Liver (tissue), 3 donors: ENCODE data around the gene SWT1.
A peak's percentile ranks its signal among the peaks of the same experiment; 100 is the strongest.

Source experiments
- FOXA1 ChIP-seq: IDR thresholded peaks from 2 replicates; pipeline ENCODE4 v1.6.1; 2016; ENCODE audit warnings: antibody characterized with exemption
- GABPA ChIP-seq, 2 donors: IDR thresholded peaks in 1 of 2; conservative IDR thresholded peaks in 1 of 2; 2 replicates each; pipeline ENCODE4 v1.6.1; 2016; ENCODE audit warnings: antibody characterized with exemption in 2 of 2, mild to moderate bottlenecking in 1 of 2, moderate library complexity in 1 of 2
- JUND ChIP-seq, 2 donors: IDR thresholded peaks; 2 replicates each; pipeline ENCODE4 v1.6.1; 2016; ENCODE audit warnings: antibody characterized with exemption in 2 of 2
- NR2F2 ChIP-seq: IDR thresholded peaks from 2 replicates; pipeline ENCODE4 v1.6.1; 2016; ENCODE audit warnings: antibody characterized with exemption
- RAD21 ChIP-seq, 2 donors: IDR thresholded peaks; 2 replicates each; pipeline ENCODE4 v1.6.1; 2016; ENCODE audit warnings: antibody characterized with exemption in 2 of 2, mild to moderate bottlenecking in 2 of 2
- RXRA ChIP-seq, 2 donors: IDR thresholded peaks; 2 replicates each; pipeline ENCODE4 v1.6.1; 2017 to 2018; ENCODE audit warnings: antibody characterized with exemption in 2 of 2, mild to moderate bottlenecking in 1 of 2
- SP1 ChIP-seq: IDR thresholded peaks from 2 replicates; pipeline ENCODE4 v1.6.1; 2018; ENCODE audit warnings: antibody characterized with exemption, mild to moderate bottlenecking
- TAF1 ChIP-seq: conservative IDR thresholded peaks from 2 replicates; pipeline ENCODE4 v1.6.1; 2016; ENCODE audit warnings: antibody characterized with exemption, mild to moderate bottlenecking
- YY1 ChIP-seq: IDR thresholded peaks from 2 replicates; pipeline ENCODE4 v1.6.1; 2016; ENCODE audit warnings: antibody characterized with exemption, mild to moderate bottlenecking
- TF ChIP-seq, protein P1 (sequence below): fragments of 150-350 bp; IDR thresholded peaks from 2 replicates; pipeline ENCODE4 v1.5.1; 2017; ENCODE audit warnings: improper control_type of control experiment, low read depth, low read length; ENCODE audit not compliant: missing input control
- TF ChIP-seq, protein P2 (sequence below): IDR thresholded peaks from 2 replicates; pipeline ENCODE4 v1.6.1; 2016; ENCODE audit warnings: antibody characterized with exemption, mild to moderate bottlenecking
- TF ChIP-seq, protein P3 (sequence below): IDR thresholded peaks from 2 replicates; pipeline ENCODE4 v1.6.1; 2016; ENCODE audit warnings: antibody characterized with exemption
- TF ChIP-seq, protein P4 (sequence below): IDR thresholded peaks from 2 replicates; pipeline ENCODE4 v1.6.1; 2016; ENCODE audit warnings: antibody characterized with exemption
- TF ChIP-seq, protein P5 (sequence below): IDR thresholded peaks from 2 replicates; pipeline ENCODE4 v1.6.1; 2016; ENCODE audit warnings: antibody characterized with exemption
- donor health status: healthy.
- donor health status: healthy.

DNA sequence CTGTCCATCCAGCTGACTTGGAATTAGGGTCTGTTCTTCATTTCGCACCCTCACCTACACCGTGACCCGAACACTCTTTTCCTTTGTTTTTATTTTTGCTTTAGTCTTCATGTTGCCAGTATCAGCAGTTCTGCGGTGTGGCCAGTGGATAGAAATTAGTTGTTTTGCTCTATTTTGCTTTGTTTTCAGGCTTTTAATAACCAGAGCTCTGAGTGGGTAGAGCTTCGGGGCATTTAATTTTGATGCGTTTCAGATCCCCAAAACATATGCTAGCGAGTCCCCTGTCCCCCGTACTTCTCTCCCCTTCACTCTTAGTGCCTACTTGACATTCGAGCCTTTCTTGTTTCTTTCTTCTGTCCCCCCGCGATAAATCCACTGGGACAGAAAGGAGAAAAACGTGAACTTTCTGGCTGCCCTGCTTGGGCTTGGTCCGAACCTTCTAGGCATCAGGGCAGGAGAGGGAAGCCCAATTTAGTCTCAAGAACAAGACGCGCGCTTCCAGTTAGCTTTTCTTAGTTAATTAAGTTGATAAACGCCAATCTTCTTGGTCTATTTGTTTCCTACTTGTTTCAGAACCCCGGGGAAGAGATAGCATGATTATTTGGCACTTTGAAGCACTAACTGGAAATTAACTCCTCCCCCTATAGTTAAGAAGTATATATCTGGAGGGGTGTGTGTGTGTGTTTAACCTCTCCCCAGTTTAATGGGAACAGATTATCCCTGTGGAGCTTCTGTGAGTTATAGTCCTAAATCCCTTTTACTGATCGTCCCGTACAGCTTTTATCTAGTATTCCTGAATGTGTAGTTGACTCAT, 839 bp downstream of the SWT1 start:
- TF ChIP-seq, protein P1, sequence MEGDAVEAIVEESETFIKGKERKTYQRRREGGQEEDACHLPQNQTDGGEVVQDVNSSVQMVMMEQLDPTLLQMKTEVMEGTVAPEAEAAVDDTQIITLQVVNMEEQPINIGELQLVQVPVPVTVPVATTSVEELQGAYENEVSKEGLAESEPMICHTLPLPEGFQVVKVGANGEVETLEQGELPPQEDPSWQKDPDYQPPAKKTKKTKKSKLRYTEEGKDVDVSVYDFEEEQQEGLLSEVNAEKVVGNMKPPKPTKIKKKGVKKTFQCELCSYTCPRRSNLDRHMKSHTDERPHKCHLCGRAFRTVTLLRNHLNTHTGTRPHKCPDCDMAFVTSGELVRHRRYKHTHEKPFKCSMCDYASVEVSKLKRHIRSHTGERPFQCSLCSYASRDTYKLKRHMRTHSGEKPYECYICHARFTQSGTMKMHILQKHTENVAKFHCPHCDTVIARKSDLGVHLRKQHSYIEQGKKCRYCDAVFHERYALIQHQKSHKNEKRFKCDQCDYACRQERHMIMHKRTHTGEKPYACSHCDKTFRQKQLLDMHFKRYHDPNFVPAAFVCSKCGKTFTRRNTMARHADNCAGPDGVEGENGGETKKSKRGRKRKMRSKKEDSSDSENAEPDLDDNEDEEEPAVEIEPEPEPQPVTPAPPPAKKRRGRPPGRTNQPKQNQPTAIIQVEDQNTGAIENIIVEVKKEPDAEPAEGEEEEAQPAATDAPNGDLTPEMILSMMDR, result no peak
- TF ChIP-seq, protein P2, sequence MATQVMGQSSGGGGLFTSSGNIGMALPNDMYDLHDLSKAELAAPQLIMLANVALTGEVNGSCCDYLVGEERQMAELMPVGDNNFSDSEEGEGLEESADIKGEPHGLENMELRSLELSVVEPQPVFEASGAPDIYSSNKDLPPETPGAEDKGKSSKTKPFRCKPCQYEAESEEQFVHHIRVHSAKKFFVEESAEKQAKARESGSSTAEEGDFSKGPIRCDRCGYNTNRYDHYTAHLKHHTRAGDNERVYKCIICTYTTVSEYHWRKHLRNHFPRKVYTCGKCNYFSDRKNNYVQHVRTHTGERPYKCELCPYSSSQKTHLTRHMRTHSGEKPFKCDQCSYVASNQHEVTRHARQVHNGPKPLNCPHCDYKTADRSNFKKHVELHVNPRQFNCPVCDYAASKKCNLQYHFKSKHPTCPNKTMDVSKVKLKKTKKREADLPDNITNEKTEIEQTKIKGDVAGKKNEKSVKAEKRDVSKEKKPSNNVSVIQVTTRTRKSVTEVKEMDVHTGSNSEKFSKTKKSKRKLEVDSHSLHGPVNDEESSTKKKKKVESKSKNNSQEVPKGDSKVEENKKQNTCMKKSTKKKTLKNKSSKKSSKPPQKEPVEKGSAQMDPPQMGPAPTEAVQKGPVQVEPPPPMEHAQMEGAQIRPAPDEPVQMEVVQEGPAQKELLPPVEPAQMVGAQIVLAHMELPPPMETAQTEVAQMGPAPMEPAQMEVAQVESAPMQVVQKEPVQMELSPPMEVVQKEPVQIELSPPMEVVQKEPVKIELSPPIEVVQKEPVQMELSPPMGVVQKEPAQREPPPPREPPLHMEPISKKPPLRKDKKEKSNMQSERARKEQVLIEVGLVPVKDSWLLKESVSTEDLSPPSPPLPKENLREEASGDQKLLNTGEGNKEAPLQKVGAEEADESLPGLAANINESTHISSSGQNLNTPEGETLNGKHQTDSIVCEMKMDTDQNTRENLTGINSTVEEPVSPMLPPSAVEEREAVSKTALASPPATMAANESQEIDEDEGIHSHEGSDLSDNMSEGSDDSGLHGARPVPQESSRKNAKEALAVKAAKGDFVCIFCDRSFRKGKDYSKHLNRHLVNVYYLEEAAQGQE, result peak; percentile 55
- TF ChIP-seq RXRA (IDR thresholded peaks at IDR 0.05) (no peak), RAD21 (IDR thresholded peaks at IDR 0.05) (no peak), JUND (IDR thresholded peaks at IDR 0.05) (no peak), NR2F2 (no peak), GABPA (IDR thresholded peaks at IDR 0.05 in 1 of 2, conservative IDR thresholded peaks at IDR 0.05 in 1 of 2) (no peak), TAF1 (no peak), FOXA1 (no peak), YY1 (no peak), SP1 (no peak)
- TF ChIP-seq, protein P3, sequence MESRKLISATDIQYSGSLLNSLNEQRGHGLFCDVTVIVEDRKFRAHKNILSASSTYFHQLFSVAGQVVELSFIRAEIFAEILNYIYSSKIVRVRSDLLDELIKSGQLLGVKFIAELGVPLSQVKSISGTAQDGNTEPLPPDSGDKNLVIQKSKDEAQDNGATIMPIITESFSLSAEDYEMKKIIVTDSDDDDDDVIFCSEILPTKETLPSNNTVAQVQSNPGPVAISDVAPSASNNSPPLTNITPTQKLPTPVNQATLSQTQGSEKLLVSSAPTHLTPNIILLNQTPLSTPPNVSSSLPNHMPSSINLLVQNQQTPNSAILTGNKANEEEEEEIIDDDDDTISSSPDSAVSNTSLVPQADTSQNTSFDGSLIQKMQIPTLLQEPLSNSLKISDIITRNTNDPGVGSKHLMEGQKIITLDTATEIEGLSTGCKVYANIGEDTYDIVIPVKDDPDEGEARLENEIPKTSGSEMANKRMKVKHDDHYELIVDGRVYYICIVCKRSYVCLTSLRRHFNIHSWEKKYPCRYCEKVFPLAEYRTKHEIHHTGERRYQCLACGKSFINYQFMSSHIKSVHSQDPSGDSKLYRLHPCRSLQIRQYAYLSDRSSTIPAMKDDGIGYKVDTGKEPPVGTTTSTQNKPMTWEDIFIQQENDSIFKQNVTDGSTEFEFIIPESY, result no peak
- TF ChIP-seq, protein P4, sequence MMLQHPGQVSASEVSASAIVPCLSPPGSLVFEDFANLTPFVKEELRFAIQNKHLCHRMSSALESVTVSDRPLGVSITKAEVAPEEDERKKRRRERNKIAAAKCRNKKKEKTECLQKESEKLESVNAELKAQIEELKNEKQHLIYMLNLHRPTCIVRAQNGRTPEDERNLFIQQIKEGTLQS, result no peak
- TF ChIP-seq, protein P5, sequence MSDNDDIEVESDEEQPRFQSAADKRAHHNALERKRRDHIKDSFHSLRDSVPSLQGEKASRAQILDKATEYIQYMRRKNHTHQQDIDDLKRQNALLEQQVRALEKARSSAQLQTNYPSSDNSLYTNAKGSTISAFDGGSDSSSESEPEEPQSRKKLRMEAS, result no peak
